UCSD-AML1 (cell line): ENCODE results near the gene MAP1B.
"Not testable (repeated sequence)": the region's sequence is repeated elsewhere in the genome, so short reads cannot be mapped to it uniquely, and the experiment has no call there.

Source experiments
- DNase-seq: peaks from one replicate; lab custom pipeline; 2025; ENCODE audit not compliant: unreplicated experiment; lab: John Stamatoyannopoulos, UW

Gene MAP1B

DNA sequence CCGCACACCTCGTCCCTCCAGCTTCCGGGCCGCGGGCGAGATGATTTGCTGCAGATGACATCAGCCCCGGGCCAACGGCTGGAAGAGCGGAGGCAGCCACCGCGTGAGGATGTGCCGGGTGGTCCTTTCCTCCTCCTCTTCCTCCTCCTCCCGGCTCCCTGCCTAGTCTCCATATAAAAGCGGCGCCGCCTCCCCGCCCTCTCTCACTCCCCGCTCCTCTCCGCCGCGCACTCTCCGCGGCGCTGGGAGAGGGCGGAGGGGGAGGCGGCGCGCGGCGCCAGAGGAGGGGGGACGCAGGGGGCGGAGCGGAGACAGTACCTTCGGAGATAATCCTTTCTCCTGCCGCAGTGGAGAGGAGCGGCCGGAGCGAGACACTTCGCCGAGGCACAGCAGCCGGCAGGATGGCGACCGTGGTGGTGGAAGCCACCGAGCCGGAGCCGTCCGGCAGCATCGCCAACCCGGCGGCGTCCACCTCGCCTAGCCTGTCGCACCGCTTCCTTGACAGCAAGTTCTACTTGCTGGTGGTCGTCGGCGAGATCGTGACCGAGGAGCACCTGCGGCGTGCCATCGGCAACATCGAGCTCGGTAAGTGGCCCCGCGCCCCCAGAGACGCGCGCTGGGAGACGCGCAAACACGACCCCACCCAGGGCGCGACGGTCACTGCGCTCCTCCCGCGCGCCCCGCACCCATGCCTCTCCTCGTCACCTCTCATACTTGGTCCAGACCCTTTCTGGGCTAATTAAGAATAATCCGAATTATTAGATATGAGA lies at the start of gene MAP1B:
MAP1B (plus strand) TSS at position 345 of the 770 bp plus-strand sequence; CDS start at position 402, 57 bp downstream.
- DNase-seq, result no peak

DNA sequence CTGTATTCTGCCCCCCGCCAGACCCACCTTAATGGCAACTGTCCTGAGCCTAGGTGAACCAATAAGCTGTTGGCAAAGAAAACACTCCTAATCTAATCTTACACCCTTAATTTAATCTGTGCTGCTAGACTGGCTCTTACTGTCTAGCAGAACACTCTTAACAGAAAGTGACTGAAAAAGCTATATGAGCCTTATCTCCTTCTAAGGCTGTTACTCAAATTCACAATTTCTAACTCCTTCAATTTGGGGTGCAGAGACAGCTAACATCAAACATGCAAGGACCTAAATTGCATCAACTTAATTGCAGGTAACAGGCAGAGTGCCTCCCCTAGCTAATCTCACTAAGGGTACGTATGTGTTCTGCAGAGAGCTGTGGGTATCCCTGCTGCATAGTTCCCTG lies 49.5 kb upstream of the MAP1B start:
- DNase-seq, result no peak

DNA sequence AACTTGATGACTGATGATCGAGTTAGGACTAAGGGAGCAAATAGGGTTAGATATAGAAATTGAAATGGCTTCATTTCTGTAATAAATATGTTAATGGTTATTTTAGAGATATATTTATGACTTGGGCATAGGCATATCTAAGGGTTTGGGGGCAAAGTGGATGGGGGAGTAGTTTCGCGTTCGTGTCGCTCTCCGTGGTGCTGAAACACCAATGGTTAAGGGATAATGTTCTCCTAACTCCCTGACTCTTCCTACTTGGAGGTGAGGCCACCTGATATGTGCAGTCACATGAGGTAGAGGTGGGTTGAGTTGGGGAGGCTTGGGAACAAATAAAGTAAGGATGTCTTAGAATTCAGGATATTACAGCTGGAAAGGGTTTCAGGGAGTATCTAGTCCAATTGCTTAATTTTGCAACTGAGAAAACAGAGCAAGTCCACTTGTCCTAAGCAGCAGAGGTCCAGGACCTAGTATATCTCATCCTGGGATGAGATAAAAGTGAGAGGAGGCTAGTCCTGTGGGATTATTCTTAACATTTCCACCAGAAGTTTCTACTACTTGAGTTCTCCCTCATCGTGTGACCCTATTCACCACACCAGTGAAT lies 44.0 kb upstream of the MAP1B start:
- peak; percentile 12 for DNase-seq

DNA sequence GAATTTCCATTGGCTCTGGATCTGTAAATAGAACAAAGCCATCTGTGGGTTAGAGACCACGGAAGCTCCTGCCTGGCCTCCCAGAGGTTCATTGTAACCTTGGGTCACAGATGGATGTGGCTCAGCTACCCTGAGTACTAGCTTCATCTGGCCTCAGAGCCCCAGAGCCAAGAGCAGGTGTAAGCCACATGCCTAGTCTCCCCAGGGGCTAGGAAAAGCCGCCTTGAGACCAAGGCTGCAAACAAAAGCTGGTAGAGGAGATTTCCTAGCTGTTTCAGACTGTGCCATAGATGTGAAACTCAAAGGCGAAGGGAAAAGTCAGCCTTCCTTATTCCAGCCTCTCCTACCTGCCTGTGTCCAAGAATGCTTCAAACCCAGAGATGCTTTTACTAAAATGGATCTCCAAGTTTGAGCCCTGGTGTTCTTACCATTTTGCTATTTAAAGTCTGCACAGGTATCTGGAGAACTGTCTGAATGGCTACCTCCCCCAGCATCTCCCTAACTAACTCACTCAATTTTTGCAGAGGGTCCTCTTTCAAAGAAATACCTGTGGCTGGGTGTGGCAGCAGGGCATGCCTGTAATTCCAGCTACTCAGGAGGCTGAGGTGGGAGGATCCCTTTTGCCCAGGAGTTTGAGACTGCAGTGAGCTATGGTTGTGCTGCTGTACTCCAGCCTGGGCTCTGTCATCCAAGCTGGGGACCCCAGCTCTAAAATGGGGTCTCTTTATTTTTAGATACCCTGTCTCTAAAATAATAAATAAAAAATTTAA lies 42.3 kb upstream of the MAP1B start:
- no peak for DNase-seq

DNA sequence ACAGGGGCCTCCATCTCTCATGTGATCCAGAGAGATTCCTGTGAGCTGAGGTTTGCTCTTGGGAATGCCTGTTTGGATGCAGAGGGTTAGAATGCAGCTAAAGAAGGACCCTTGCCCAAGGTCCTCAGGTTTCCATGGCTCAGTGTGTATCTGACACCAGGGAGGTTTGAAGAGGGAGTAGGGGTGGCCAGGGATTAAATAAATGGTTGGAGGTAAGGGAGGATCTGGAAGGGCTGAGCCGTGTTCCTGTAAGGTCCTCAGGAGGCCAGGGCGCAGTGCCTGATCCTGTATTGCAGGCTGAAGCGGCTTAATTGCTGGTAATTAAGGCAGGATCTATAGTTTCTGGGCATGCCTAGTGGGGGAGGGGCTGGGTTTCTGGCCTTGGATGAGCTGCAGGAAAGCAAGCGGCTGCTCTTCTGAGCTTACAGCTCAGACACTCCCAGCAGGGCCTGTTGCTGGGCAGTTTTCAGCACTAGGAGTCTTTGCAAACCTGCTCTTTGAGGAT lies 41.5 kb upstream of the MAP1B start:
- no peak for DNase-seq

DNA sequence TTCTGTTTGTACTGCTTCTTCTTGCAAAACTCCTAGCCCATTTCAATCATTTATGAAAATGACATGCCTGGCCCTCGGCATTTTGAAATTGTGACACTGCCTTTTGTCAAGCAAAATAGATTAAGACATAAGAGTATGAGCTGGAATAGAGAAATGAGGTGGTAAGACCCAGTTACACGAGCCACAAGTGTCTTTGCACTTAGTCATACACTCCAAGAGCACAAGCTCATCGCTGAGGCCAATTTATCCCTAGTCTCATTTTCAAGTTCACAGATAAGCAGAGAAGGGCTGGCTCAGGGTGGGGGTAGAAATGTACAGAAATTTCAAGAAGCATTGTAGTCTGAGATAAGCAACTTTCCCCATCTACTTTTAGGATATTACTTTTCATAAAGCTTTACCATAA lies 40.6 kb upstream of the MAP1B start:
- DNase-seq, result no peak

DNA sequence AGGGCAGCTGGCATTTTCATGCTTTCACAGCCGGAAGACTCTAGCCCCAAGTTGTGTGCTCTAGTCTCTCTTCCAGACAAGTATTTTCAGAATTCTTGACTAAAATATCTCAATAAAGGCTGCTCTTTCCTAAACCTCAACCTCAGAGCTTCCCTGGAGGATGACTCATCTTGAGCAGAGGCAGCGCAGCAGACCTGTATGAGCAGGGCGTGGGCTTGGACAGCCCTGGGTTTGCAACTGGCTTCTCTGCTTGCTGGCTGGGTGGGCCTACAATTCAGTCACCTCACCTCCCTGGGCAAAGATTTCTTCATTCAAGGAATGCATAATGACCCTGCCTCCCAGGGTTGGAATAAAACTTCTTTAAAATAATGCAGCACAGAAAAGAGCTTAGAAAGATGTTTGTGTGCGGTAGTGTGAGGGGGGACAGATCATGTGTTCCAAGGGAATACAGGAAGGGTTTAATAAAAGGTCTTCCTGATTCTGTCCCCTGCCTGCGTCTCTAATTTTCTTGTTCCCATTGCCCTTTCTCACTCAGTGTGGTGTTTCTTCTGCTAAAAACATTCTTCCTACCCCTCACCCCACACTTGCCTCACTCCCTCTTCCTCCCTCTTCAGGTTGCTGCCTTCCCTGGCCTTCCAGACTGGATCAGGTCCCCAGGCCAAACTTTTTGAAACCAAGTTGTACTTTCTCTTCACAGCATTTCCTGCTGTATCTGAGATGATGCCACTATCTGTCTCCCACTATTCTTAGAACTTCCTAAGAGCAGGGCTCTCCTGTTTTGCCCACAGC lies 39.4 kb upstream of the MAP1B start:
- DNase-seq, result no peak

DNA sequence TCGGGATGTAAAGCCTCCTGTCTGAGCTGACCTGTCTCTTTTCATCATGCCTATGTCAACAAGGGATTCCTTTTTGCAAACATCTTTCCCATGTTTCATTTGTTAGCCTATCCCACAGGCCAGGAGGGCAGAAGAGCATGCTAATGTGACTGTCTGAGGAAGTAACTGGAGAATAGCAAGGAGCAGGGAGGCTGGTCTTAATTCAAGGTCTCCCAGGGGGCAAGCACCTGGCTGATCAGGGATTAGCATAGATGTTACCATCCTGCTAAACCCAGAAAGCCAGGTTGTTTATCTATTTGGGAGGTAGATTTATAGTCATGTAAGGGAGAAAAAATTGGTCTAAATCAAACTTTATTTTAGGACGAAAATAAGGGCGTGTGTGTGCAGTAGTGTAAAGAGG lies 36.7 kb upstream of the MAP1B start:
- DNase-seq, result no peak

DNA sequence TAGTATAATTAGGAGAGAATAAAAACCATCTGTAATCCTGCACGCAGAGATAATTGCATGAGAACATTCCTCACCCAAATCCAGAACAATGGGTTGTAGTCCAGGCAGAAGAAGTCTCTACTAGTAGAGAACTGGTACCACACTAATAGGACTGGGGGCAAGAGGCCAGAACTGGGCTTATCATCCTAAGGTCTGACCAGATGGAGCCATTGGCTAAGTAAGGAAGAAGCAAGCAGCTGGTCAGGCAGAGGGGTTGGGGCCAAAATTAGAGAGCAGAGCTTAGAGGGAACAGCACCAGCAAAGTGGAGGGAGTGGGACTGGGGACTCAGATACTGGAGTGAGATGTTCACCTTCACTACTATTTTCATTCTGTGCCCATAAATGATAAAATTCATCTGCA lies 35.4 kb upstream of the MAP1B start:
- no peak for DNase-seq

DNA sequence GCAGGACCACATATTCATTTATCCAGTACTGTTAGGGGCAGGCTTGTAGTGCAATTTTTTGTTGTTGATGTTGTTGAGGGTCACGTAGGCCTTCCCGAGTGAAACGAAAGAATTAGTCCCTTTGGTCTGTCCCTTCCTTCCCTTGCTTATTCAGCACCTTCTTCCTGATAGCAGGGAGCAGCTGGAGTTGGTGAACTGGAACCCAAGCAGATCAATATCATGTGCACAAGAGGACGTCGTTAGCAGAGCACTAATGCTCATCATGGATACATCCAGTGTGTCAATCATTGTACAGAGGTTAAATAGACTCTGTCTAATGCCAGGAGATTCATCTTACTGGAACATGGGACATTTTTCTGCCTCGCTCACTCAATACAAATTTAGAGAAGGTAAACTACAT lies 33.0 kb upstream of the MAP1B start:
- no peak for DNase-seq

DNA sequence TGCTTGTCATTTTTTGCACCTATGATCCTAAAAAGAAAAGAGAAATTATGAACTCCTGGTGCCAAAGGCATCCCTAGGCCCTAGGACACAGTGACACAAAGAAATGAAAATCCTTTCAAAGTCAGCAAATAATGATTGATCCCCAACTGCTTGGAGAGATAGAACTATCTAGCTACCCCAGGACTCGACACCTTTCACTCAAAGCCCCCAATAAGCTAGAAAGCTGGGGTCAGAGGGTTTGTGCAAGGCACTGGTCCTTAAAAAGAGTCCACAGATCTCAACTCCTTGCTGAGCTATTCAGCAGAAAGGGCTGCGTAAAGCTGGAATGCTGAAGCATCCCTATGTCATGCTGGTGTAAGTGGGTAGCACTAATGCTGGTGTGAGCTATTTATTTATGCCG lies 31.8 kb upstream of the MAP1B start:
- no peak for DNase-seq

DNA sequence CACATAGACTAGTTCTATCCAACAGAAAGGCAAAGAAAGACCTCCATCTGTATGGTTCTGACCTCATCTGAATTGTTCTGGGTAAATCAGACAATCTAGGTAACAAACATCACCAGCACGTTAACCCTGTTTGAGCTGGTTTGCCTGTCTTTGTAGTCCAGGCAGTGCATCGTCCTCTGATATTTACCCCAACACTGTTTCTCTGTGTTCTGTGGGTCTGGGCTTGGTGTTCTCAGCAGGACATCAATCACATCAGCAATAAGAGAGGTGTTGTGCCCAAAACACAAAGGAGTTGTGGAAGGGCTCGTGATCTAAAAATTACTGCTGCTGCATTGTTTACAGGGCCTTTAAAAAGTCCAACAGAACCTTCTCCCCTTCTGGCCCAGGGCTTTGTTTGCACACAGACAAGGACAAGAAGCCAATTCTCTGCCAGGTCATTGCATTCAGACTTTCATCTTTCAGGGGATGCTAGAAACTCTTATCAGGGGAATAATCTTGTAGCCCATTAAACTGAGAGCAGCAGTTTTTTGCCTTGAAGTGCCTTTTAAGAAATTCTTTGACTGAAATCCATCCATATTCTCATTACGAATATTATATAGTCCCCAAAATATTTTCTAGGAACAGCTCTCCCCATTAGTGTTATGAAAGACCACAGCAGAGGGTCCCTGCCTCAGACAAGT lies 30.5 kb upstream of the MAP1B start:
- DNase-seq, result no peak

DNA sequence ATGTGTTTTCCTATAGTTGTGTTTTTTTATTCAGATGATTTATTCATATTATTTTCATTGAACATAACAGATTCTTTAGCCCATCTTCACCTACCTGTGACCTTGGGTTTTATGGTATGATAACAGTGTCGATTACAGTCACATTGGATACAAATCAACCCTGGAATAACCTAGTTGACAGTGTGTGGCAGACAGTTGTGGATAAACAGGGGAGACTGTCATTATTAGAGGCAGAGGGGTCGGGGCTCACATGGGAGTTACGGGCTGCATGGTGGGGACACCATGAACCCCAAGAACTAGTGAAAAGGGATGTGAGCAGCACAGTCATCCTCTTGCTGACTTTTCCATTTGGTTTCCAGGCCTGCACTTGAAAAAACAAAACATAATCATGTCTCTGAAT lies 29.9 kb upstream of the MAP1B start:
- DNase-seq, result no peak

DNA sequence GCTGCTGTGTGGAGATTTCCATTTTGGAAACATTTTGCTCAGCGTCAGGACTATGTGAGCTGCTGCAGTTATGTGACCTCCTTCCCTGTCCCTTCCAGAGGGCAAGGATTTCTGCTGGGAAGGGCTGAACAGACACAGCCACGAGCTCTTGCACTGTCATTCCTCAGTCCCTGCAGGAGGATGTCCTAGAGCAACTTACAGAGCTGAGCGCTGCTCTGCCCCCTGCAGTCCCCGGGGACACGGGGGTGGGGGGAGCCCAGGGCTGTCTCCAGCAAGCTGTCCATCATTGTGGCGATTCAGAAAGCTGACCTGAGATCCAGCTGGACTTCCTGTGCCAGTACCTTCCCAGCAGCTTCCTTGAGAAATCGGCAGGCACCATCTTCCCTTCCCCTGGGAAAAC lies 28.0 kb upstream of the MAP1B start:
- no peak for DNase-seq

DNA sequence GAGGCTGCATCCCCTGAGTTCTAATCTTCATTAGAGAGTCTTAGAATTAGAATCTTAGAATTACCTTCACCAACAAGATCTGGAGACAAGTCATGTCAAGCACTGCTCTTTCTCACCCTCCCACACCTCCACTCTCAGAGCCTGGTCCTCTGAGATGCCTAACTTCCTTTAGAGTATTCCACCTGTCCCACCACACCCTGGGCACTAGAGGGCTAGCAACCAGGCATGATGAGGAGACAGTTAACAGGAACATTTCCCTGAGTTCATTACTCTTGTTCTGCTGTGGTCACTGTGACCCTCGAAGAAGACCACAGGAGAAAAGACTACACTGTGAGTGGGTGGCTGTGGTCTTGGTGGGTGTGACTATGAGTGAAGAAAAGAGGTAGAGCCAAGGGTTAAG lies 25.2 kb upstream of the MAP1B start:
- DNase-seq, result no peak

DNA sequence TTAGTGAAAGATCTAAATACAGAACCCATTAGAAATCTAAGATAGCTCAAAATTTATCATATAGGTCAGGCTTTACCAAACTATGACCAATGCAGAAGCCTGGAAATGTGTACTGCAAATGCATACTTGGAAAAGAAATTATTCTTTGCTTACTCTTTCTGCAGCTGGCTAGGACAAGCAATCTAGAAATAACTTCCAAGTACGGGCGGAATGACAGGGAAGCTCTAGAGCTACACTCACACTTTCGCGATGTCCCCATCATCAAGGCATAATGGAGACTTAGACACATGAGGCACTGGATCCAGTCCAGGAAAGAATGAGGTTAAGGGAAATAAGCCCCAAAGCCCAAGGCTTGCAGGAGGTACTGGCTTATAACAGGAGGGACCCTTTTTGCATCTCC lies 22.4 kb upstream of the MAP1B start:
- no peak for DNase-seq

DNA sequence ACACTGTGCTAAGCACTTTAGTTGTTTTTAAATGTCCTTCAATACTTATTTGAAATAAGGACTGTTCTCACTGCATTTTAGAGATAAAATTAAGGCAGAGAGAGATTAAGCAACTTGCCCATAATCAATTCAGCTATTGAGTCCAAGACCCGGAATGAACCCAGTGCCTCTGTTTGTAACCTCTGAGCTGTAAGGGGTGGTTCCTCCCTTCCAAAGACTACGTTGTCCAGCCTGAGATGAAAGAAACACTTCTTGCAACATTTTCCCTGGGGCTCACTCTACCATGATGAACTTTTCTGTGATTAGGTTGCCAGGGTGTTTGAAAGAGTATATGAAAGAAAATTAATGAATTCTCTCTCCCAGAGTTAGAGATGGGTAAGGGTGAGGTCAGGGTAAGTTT lies 22.0 kb upstream of the MAP1B start:
- DNase-seq, result no peak

DNA sequence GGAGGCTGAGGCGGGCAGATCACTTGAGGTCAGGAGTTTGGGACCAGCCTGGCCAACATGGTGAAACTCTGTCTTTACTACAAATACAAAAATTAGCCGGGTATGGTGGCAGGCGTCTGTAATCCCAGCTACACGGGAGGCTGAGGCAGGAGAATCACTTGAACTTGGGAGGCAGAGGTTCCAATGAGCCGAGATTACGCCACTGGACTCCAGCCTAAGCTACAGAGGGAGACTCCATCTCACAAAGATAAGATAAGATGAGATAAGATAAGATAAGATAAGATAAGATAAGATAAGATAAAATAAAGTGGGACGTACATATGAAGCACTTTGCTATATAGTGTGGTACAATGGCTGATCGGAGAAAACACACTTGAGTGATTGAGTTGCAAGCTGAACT lies 17.6 kb upstream of the MAP1B start:
- DNase-seq, result not testable (repeated sequence)

DNA sequence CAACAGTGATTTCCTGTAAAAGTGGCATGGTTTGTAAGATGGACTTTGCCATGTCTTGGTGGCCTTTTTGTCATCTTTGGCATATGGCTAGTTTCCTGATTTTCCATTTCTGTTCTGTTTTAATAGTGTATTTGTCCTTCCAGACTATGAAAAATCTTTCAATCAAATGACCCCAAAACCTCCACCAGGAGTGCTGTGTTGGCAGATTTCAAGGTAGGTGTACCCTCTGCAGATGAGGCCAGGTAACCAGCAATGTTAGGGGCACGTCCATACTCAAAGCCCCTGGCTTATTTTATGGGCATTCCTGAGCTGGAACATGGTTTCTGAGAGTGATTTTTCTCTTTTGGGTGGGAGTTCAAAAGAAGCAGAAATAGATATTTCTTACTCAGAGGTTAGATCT lies 15.2 kb upstream of the MAP1B start:
- no peak for DNase-seq

DNA sequence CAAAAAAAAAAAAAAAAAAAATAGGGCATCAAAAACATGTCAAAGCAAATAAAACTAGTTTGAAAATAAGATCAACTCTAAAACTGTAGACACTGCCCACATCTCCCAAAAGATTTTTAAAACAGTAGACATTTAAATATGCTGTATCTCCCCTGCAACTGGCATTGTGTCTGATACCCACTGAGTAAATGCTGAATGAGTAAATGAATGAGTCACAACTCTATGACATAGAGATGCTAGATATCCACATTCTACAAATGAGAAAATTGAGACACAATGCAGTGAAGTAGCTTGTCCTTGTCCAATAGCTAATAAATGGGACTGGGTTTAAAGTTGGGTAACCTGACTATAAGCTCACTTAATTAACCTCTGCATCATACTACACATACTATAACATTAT lies 14.1 kb upstream of the MAP1B start:
- DNase-seq, result no peak

DNA sequence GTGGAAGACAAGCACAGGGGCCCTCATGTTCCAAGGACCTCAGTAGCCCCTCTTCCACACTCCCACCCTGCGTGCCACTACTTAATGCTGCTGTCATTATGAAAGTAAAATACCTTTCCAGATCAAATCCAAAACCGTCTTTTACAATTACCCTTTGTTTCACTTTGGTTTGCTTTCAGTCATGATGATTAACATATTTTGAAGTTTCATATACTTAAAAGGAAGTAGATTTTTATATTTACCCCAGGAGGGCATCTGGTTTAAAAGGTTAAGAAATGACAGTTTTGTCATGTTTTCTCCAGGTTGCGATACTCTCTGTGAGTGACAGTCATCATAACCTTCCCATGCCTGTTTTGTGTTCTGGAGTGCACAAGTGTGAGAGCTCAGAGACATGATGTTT lies 13.5 kb upstream of the MAP1B start:
- DNase-seq, result no peak
